GM18861 (cell line): Measurements from ENCODE around the gene FLYWCH1.

Experiments used
- ATAC-seq: cut with Tn5 transposase; IDR thresholded peaks from one replicate; pipeline ENCODE4 v1.9.1; 2021; ENCODE audit not compliant: unreplicated experiment

Gene FLYWCH1

GRCh38 chr16:2981899-2982250 is 70.1 kb downstream of the FLYWCH1 start:
- no peak for ATAC-seq

GRCh38 chr16:2982402-2982801 is 70.7 kb downstream of the FLYWCH1 start:
- no peak for ATAC-seq

- ATAC-seq, result no peak
Measured at GRCh38 chr16:2983706-2984136, 72.0 kb downstream of the FLYWCH1 start.

- no peak for ATAC-seq
Measured at GRCh38 chr16:2985462-2985861, 73.7 kb downstream of the FLYWCH1 start.

- no peak for ATAC-seq
Measured at GRCh38 chr16:2985893-2986355, 74.2 kb downstream of the FLYWCH1 start.

- ATAC-seq, result no peak
Measured at GRCh38 chr16:2986623-2987188, 75.0 kb downstream of the FLYWCH1 start.

- ATAC-seq, result no peak
Measured at GRCh38 chr16:2987286-2987685, 75.6 kb downstream of the FLYWCH1 start.

GRCh38 chr16:2987833-2988232 is 76.1 kb downstream of the FLYWCH1 start:
- no peak for ATAC-seq

GRCh38 chr16:2988590-2989099 is 76.9 kb downstream of the FLYWCH1 start:
- ATAC-seq, result no peak

- ATAC-seq, result no peak
Measured at GRCh38 chr16:2990891-2991290, 79.2 kb downstream of the FLYWCH1 start.

GRCh38 chr16:2991566-2992261 is 80.0 kb downstream of the FLYWCH1 start:
- no peak for ATAC-seq

GRCh38 chr16:2992383-2993081 is 80.8 kb downstream of the FLYWCH1 start:
- no peak for ATAC-seq

GRCh38 chr16:2996298-2996697 is 84.6 kb downstream of the FLYWCH1 start:
- no peak for ATAC-seq

GRCh38 chr16:2999929-3000328 is 88.2 kb downstream of the FLYWCH1 start:
- ATAC-seq, result no peak

- no peak for ATAC-seq
Measured at GRCh38 chr16:3000540-3000939, 88.8 kb downstream of the FLYWCH1 start.
